GM18861 (cell line): ENCODE results near the gene RAC2.
"Not testable (repeated sequence)": the region's sequence is repeated elsewhere in the genome, so short reads cannot be mapped to it uniquely, and the experiment has no call there.

Source experiments
- ATAC-seq: cut with Tn5 transposase; IDR thresholded peaks from one replicate; pipeline ENCODE4 v1.9.1; 2021; ENCODE audit not compliant: unreplicated experiment

RAC2 gene

DNA sequence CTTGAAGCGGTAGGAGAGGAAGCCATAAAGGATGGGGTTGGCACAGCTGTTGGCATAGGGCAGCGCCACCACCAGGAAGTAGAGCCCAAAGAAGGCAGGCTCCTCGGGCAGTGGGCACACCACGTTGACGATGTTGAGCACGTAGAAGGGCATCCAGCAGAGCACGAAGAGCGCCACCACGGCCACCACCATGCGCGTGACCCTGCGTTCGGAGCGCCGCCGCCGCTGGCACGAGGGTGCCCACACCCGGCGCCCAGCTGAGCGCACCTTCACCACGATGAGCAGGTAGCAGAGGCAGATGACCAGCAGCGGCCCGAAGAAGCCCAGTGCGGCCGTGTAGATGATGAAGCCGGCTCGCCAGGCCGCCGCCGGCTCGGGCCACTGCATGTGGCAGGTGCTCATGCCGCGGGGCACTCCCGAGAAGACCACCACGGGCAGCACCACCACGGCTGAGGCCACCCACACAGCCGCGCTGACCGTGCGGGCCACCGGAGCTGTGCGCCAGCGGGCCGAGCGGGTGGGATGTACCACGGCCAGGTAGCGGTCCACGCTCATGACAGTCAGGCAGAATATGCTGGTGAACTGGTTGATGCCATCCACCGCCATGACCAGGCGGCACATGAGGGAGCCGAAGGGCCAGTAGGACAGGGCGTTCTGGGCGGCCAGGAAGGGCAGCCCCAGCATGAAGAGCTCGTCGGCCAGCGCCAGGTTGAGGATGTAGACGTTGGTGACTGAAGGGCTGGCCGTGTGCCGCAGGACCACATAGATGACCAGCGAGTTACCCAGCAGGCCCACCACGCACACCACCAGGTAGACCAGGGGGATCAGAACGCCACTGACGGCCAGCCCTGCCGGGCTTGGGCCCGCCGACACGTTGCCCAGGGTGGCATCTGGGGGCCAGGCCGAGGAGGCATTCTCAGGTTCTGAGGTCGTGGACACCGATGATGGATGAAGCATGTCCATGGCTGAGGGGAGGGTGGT, 36.9 kb downstream of the RAC2 start:
- no peak for ATAC-seq

- no peak for ATAC-seq
Observed at GRCh38 chr22:37206118-37206840, 37.8 kb downstream of the RAC2 start.

DNA sequence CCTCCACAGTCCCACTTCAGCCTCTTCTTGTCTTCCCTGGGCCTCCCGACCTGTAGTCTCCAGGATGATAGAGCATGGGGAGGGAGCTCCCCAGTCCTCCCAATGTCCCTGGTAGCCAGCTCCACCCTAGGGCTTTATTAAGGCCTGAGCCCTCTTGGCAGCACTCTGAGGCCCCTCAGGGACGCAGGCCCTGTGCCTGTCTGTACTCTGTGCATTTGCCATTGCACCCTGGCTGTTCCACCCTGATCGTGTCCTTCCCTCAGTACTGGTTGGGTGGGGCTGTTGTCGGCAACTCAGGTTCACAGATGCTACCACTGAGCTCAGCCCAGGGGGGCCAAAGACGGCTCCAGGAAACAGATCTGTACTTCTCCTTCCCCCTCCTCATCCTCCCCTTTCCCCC, 39.0 kb downstream of the RAC2 start:
- ATAC-seq = no peak

DNA sequence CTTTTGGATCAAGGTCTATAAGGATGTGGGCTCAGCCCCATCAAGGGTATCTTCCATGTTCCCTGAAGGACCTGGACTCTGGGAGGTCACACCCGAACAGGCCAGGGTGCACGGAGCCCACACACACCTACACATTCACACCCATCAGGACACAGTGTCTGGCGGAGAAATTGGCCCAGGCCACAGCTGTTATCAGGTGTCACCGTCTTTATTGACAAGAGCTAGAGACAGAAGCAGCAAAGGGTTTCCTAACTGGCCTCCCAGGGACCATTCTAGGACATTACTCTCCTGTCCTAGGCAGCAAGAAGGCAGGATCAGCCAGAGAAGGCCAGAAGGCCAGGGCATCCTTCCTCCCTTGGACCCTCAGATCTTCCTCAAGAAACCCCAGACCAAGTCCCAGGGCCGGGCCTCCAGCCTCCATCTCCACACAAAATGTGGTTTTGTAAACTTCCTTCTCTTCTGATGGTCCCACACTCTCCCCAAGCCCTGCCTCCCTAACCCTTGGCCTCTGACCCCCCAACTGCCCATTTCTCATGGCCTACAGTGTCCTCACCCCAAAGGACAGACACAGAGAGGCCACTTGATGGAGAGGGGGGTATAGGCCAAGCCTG, 39.9 kb downstream of the RAC2 start:
- ATAC-seq = no peak

- no peak for ATAC-seq
Observed at GRCh38 chr22:37203354-37204044, 40.6 kb downstream of the RAC2 start.

DNA sequence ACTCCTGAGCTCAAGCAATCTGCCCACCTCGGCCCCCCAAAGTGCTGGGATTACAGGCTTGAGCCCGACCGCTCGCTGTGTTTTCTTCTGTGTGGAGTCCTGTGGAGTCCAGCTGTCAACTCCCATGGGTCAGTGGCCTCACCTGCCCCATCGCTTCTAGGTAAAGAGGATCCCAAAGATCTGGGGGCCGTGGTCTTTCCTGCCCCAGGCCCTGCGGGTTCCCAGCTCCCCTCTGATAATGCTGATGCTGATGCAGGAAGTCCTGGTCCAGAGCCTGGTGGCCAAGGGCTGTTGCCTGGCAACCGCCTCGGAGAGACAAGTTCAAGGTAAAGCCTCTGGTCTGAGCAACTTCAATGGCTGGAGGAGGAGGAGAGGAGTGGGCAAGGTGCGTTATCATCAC, 41.4 kb downstream of the RAC2 start:
- no peak for ATAC-seq

DNA sequence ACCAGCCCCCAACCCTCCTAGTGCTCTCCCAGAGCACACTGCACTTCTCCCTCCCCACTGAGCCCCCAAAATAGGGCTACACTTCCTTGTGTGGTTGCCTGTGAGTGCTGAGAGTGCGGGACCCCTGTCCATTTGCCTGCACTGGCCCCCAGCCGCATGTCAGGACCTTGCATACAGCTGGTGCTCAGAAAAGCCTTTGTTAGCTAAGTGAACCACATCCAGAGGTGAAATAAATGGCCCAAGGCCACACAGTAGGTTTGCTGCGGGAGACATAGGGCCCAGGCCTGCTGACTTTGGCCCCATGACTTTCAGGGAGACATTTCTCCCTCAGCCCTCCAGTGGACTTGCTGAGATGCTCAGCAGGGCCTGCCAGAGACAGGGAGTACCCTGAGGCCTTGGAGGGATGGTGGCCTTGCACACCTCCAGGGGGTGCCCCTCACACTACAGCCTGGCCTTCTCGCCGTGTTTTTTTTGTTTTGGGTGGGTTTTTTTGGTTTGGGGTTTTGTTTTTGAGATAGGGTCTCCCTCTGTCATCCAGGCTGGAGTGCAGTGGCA, 42.0 kb downstream of the RAC2 start:
- no peak for ATAC-seq

DNA sequence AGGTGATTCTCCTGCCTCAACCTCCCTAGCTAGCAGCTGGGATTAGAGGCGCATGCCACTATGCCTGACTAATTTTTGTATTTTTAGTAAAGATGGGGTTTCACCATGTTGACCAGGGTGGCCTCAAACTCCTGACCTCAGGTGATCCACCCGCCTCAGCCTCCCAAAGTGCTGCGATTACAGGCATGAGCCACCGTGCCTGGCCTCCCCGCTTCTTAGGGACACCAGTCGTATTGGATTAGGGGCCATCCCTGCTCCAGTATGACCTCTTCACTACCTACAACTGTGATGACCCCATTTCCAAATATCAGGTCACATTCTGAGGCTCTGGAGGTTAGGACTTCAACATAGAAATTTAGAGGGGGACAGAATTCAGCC, 42.6 kb downstream of the RAC2 start:
- not testable (repeated sequence) for ATAC-seq

DNA sequence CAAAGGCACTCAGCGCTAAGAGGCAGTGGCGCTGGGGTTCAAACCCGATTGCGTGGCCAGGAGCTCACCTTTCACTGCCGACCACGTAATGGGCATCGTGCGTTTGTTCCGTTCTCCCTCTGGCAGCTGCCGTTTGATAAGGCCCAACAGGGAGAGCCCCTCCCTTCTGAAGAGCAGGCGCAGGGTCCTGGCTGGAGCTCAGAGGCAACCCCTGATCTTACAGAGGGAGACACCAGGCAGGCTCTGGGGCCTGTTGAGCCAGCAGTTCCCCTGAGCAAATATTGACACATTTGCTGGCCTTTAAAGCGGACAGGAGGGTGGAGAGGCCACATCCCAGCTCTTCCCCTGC, 44.3 kb downstream of the RAC2 start:
- ATAC-seq = no peak

GRCh38 chr22:37199103-37199759, 44.8 kb downstream of the RAC2 start:
- peak; percentile 85 for ATAC-seq

DNA sequence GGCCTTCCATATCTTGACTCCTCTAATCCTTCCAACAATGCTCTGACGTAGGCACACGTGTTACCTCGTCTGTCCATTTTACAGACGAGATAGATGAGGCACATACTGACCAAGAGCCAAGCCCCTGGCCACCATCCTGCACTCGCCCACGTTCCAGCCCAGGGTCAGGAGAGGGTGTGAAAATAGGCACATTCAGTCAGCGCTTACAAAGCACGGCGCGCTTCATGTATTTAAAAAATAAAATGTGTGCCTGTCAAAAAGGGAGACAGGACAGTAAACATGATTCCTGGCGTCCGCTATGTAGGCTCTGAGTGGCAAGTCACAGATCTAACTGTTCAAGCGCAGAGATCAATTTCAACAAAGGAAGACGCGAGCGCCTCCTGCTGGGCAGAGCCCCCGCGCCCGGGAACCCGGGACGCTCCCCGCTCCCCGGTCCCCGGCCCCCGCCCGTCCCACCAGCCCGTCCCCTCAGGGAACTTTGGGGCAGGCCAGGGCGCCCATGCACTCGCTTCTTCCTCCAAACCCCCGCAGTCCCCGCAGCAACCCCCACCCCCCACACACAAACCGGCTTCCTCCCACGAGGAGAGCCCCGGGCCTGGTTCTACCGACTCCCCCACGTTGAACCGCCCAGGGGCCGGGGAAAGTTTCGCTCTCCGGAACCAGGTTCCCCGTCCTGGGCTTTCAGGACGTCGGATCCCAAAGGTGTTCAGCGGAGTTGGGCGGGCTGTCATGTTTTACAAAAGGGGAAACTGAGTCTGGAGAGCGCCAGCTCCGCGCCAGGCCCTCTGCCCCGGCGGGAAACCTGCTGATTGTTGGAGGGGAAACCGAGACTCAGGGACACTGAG, 45.6 kb downstream of the RAC2 start:
- no peak for ATAC-seq

DNA sequence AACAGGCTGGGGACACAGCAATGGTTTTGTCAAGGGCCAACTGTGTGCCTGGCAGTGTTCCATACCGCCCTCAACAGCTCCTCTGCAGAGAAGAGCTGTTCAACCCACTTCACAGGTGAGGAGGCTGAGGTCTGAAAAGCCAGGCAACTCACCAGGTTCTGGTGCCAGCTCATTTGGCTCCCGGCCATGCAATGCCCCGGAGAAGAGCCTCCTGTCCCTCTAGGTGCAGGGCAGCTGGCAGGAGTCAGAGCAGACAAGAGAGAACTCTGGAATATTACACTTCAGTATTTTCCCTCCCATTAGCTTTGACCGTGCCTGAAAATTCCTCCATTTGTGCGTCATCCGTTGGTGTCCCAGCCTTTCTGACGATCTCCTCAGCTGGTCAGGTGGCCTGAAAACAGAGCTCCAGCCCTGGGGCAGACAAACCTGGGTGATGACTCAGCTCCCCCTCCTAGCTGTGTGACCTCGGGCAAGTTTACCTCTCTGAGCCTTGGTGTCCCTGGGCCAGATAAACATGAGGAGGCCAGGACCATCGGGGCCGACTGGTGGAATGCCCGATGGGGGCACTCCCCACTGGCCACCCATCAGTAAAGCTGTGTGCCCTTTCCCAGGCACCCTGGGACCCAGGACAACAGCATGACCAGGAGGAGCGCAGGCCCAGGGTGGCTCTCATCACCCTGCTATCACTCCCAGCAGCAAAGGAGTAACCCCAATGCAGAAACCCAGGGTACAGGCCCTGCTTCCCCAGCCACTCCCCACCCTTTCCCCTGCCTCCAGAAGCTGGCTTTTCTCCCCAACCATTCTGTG, 46.4 kb downstream of the RAC2 start:
- ATAC-seq = no peak

- ATAC-seq = no peak
Observed at GRCh38 chr22:37196539-37197450, 47.3 kb downstream of the RAC2 start.

GRCh38 chr22:37195921-37196320, 48.1 kb downstream of the RAC2 start:
- ATAC-seq = no peak

DNA sequence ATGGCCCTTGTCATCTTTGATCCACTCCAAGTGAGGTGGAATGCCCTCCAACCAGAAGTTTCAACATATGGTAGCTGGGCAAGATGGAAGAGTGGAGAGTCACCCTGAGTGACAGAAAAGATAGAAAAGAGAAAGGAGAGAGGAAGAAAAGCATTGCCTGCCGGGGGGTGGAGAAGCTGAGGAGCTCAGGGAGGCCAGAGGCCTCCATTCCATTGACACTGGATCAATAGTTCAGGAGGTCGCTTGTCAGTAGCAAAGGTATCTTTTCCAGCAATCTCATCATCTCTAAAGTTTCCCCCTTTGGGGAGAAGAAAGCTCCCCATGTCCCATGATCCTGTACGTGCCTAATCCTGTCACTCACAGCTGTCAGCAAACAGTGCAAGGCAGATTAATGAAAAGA, 49.3 kb downstream of the RAC2 start:
- ATAC-seq = no peak

DNA sequence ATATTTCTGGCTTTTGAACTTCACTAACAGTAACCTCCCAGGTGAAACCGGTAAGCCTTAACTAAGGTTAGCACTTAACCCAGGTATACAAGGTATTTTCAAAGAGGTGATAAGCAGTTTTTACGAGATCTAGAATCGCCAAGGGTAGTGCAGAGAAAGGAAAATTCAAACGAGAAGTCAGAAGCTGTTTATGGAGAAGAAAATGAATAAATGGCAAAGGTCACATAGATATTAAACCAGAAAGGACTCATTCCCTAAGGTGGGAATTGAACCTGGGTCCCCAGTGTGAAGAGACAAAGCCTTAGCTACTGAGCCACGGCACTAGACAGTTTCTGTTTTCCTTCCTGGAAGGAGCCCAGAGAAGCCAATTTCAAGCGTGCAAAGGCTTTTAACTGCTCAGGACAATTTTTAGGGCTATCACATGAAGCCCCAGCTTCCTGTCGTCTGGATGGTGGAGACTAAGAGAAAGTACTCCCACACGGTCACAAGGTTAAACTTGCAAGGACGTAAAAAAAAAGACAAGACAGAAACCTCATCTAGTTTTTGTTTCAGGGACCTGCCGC, 50.4 kb downstream of the RAC2 start:
- no peak for ATAC-seq

- ATAC-seq = no peak
Observed at GRCh38 chr22:37192741-37193140, 51.3 kb downstream of the RAC2 start.
